DOHH2 (cell line): Measurements from ENCODE around the gene COL4A3.

Source experiments
- H3F3A ChIP-seq: fragments of 200-600 bp; sonication (generic), shearing (Covaris generic); 2 replicates; pipeline ENCODE4 v1.6.0; 2016; ENCODE audit warnings: antibody characterized with exemption, mild to moderate bottlenecking; ENCODE audit not compliant: control insufficient read depth, insufficient read depth
- H3K27ac ChIP-seq: fragments of 200-600 bp; sonication (generic); 2 replicates; pipeline ENCODE4 v1.5.1; 2014; ENCODE audit warnings: low read depth, mild to moderate bottlenecking, low read length, moderate library complexity
- H3K27me3 ChIP-seq: fragments of 200-600 bp; sonication (generic); 2 replicates; pipeline ENCODE4 v1.6.1; 2014; ENCODE audit warnings: mild to moderate bottlenecking, low read length, mixed read lengths; ENCODE audit not compliant: control insufficient read depth
- H3K36me3 ChIP-seq: fragments of 200-600 bp; sonication (generic); 2 replicates; pipeline ENCODE4 v1.6.1; 2014; ENCODE audit warnings: mild to moderate bottlenecking, low read length, moderate library complexity, mixed read lengths; ENCODE audit not compliant: control insufficient read depth
- H3K4me1 ChIP-seq: fragments of 200-600 bp; sonication (generic); 2 replicates; pipeline ENCODE4 v1.6.1; 2014; ENCODE audit warnings: mild to moderate bottlenecking, low read length, mixed read lengths; ENCODE audit not compliant: control insufficient read depth
- H3K4me2 ChIP-seq: fragments of 200-600 bp; sonication (generic); 2 replicates; pipeline ENCODE4 v1.6.0; 2014; ENCODE audit warnings: mild to moderate bottlenecking, low read length, moderate library complexity
- H3K4me3 ChIP-seq: fragments of 200-600 bp; sonication (generic); 2 replicates; pipeline ENCODE4 v1.5.1; 2014; ENCODE audit warnings: mild to moderate bottlenecking, low read length, mixed read lengths
- H3K79me2 ChIP-seq: fragments of 200-600 bp; sonication (generic); 2 replicates; pipeline ENCODE4 v1.6.1; 2014; ENCODE audit warnings: mild to moderate bottlenecking, low read length, mixed read lengths; ENCODE audit not compliant: control insufficient read depth
- H3K9me2 ChIP-seq: fragments of 200-600 bp; sonication (generic); replicated peaks from 2 replicates; pipeline ENCODE4 v1.6.1; 2014; ENCODE audit warnings: mild to moderate bottlenecking, low read length, mixed read lengths; ENCODE audit not compliant: control insufficient read depth
- H3K9me3 ChIP-seq: fragments of 200-600 bp; sonication (generic); 2 replicates; pipeline ENCODE4 v1.6.1; 2014; ENCODE audit warnings: antibody characterized with exemption, low read length, mixed read lengths; ENCODE audit not compliant: control insufficient read depth, insufficient read depth
- H4K20me1 ChIP-seq: fragments of 200-600 bp; sonication (generic); 2 replicates; pipeline ENCODE4 v1.6.0; 2014; ENCODE audit warnings: low read depth, mild to moderate bottlenecking, antibody characterized with exemption, low read length, moderate library complexity; ENCODE audit not compliant: control insufficient read depth, insufficient read depth
- CTCF ChIP-seq: fragments of 200-600 bp; sonication (generic); IDR thresholded peaks from one replicate; pipeline ENCODE4 v1.5.1; 2014; ENCODE audit warnings: antibody characterized with exemption, mild to moderate bottlenecking, low read depth, low read length; ENCODE audit not compliant: poor library complexity, severe bottlenecking
- EZH2phosphoT487 ChIP-seq: fragments of 200-600 bp; sonication (generic); IDR thresholded peaks from 2 replicates; pipeline ENCODE4 v1.6.1; 2017; ENCODE audit warnings: borderline replicate concordance, mild to moderate bottlenecking, antibody characterized with exemption, low read length, moderate library complexity, mixed read lengths

COL4A3 gene

GRCh38 chr2:227317834-227318233 lies 153.4 kb downstream of the COL4A3 start:
- H3K4me1 ChIP-seq = no peaks in the 10 kb centered on the region
- H3K36me3 ChIP-seq = no peaks in the 10 kb centered on the region
- no peaks in the 10 kb centered on the region; the same call in 1 of the 2 replicates for H3K9me3 ChIP-seq
- no peak for TF ChIP-seq CTCF
- no peak for TF ChIP-seq EZH2phosphoT487
- no peaks in the 10 kb centered on the region for H3F3A ChIP-seq
- H3K4me2 ChIP-seq = no peak overlapping the region
- H4K20me1 ChIP-seq = no peaks in the 10 kb centered on the region
- no peak overlapping the region for H3K4me3 ChIP-seq
- H3K27ac ChIP-seq = no peak overlapping the region
- no peaks in the 10 kb centered on the region for H3K79me2 ChIP-seq
- no peaks in the 10 kb centered on the region for H3K27me3 ChIP-seq
- H3K9me2 ChIP-seq = no peaks in the 10 kb centered on the region

GRCh38 chr2:227320305-227321094 lies 156.1 kb downstream of the COL4A3 start:
- no peaks in the 10 kb centered on the region for H4K20me1 ChIP-seq
- no peaks in the 10 kb centered on the region; the same call in 1 of the 2 replicates for H3K9me3 ChIP-seq
- H3K9me2 ChIP-seq = no peaks in the 10 kb centered on the region
- peaks cover 9% of the 10 kb centered on the region for H3K4me1 ChIP-seq
- H3K4me2 ChIP-seq = no peak overlapping the region
- H3K27ac ChIP-seq = no peak overlapping the region
- peaks cover 10% of the 10 kb centered on the region for H3K79me2 ChIP-seq
- H3K4me3 ChIP-seq = no peak overlapping the region
- no peaks in the 10 kb centered on the region for H3F3A ChIP-seq
- no peaks in the 10 kb centered on the region for H3K27me3 ChIP-seq
- H3K36me3 ChIP-seq = peaks cover 3% of the 10 kb centered on the region; the same call in 1 of the 2 replicates
- TF ChIP-seq CTCF = no peak

GRCh38 chr2:227322530-227323205 lies 158.2 kb downstream of the COL4A3 start:
- no peak overlapping the region for H3K4me3 ChIP-seq
- H3K9me2 ChIP-seq = no peaks in the 10 kb centered on the region
- no peaks in the 10 kb centered on the region for H3K27me3 ChIP-seq
- H3K9me3 ChIP-seq = no peaks in the 10 kb centered on the region; the same call in 1 of the 2 replicates
- no peak overlapping the region for H3K4me2 ChIP-seq
- peaks cover 25% of the 10 kb centered on the region for H3K4me1 ChIP-seq
- H3K27ac ChIP-seq = no peak overlapping the region
- H4K20me1 ChIP-seq = 0 out of 2 replicates have a peak, but pooled peaks cover 6% of the 10 kb centered on the region
- H3K36me3 ChIP-seq = peaks cover 6% of the 10 kb centered on the region; the same call in 1 of the 2 replicates
- TF ChIP-seq CTCF (no peak), EZH2phosphoT487 (no peak)
- H3K79me2 ChIP-seq = peaks cover 31% of the 10 kb centered on the region
- H3F3A ChIP-seq = no peaks in the 10 kb centered on the region
